ENCODE results near the gene STYXL2. TPM values are rescaled to one million over a fixed set of nuclear protein-coding genes. Genes with fewer than 3 reads are reported as not detected.

Gene STYXL2
- total RNA-seq, 1 donor from 2014 or later: 0.09 TPM

- no peak overlapping the region for H3K4me3 ChIP-seq
- ATAC-seq: no peak
- DNase-seq: no peak
- no peaks in the 10 kb centered on the region for H3K36me3 ChIP-seq
- no peak overlapping the region for H3K27ac ChIP-seq
- H3K9me3 ChIP-seq: no peaks in the 10 kb centered on the region
- TF ChIP-seq CTCF (IDR thresholded peaks at IDR 0.05): no peak
- H3K4me1 ChIP-seq: peaks cover 5% of the 10 kb centered on the region
- intact Hi-C loops (cut with DNase I): no loop called here
- no peaks in the 10 kb centered on the region for H3K27me3 ChIP-seq (ENCODE audit: low read depth)
Measured at GRCh38 chr1:167084757-167085156, 9.1 kb upstream of the STYXL2 start.

GRCh38 chr1:167086033-167086432 lies 7.8 kb upstream of the STYXL2 start:
- DNase-seq: no peak
- ATAC-seq: no peak
- Histone ChIP-seq H3K4me1 (peaks cover 5% of the 10 kb centered on the region), H3K27me3 (ENCODE audit: low read depth) (no peaks in the 10 kb centered on the region), H3K27ac (no peak overlapping the region), H3K36me3 (no peaks in the 10 kb centered on the region), H3K9me3 (no peaks in the 10 kb centered on the region), H3K4me3 (no peak overlapping the region)
- no peak for TF ChIP-seq CTCF (IDR thresholded peaks at IDR 0.05)
- intact Hi-C loops (cut with DNase I): no loop called here

GRCh38 chr1:167086768-167087167 lies 7.1 kb upstream of the STYXL2 start:
- no peak for DNase-seq

GRCh38 chr1:167088746-167089417 lies 5.0 kb upstream of the STYXL2 start:
- no peak for DNase-seq
- Histone ChIP-seq H3K4me1 (no peaks in the 10 kb centered on the region), H3K9me3 (no peaks in the 10 kb centered on the region), H3K27ac (no peak overlapping the region), H3K36me3 (no peaks in the 10 kb centered on the region), H3K27me3 (ENCODE audit: low read depth) (no peaks in the 10 kb centered on the region), H3K4me3 (no peak overlapping the region)
- TF ChIP-seq CTCF (IDR thresholded peaks at IDR 0.05): no peak
- ATAC-seq: no peak
- intact Hi-C loops (cut with DNase I): no loop called here

More at GRCh38 chr1:167086768-167087167, 7.1 kb upstream of the STYXL2 start:
- ATAC-seq: no peak
- Histone ChIP-seq H3K4me3 (no peak overlapping the region), H3K4me1 (peaks cover 5% of the 10 kb centered on the region), H3K27ac (no peak overlapping the region), H3K27me3 (ENCODE audit: low read depth) (no peaks in the 10 kb centered on the region), H3K9me3 (no peaks in the 10 kb centered on the region), H3K36me3 (no peaks in the 10 kb centered on the region)
- no peak for TF ChIP-seq CTCF (IDR thresholded peaks at IDR 0.05)
- intact Hi-C loops (cut with DNase I): no loop called here

- DNase-seq (no peak), ATAC-seq (peak in 1 of 2 donors; percentile 34)
- no peak for TF ChIP-seq CTCF (IDR thresholded peaks at IDR 0.05)
- H3K36me3 ChIP-seq: no peaks in the 10 kb centered on the region
- H3K27ac ChIP-seq: peak overlapping the region; percentile 75
- H3K4me1 ChIP-seq: no peaks in the 10 kb centered on the region
- no peak overlapping the region for H3K4me3 ChIP-seq
- no peaks in the 10 kb centered on the region for H3K9me3 ChIP-seq
- no peaks in the 10 kb centered on the region for H3K27me3 ChIP-seq (ENCODE audit: low read depth)
- intact Hi-C loops (cut with DNase I): no loop called here
Measured at GRCh38 chr1:167089939-167090313, 3.9 kb upstream of the STYXL2 start.

Data from lower lobe of right lung (tissue), 2 donors.